ENCODE measurements around the gene PRICKLE3. TPM values are rescaled to one million over a fixed set of nuclear protein-coding genes. Genes with fewer than 3 reads are reported as not detected.

PRICKLE3 gene
- total RNA-seq, 2 donors from 2014 or later = 22.8 to 27.3 TPM

DNA sequence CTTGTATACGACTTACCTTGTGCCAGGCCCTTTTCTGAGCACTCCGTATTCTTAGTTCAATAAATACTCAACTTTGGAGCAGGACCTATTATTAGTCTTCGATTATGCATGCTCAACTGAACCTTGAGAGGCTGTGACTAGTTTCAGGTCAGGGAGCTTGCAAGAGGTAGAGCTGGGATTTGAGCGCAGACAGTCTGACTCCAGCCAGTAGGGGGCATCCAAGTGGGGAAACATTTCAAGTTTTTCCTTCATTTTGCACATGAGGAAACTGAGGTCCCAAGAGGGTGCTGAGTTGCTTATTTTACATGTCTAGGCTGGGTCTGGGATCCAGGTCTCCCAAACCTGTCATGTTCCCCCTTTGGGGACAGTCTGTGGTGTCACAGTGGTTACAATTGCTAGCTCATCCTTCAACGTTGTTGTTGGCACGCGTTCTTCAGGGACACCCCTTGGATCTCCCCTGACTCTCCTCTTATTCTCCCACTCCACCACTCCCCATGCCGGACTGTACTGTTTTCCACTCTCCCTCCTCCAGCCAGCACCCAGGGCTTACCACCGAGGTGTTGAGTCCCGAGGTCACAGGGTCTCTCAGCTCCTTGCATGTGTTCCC, 6.7 kb upstream of the PRICKLE3 start:
- Mint-ChIP-seq H3K36me3 (peaks cover 0 to 10% of the 10 kb centered on the region in 2 donors), H3K27ac (peak overlapping the region; percentile 32 to 82), H3K9me3 (no peaks in the 10 kb centered on the region)
- peak in 1 of 2 donors; percentile 39 for DNase-seq (ENCODE audit: low spot score in 2 of 2)
- no peak for ATAC-seq

DNA sequence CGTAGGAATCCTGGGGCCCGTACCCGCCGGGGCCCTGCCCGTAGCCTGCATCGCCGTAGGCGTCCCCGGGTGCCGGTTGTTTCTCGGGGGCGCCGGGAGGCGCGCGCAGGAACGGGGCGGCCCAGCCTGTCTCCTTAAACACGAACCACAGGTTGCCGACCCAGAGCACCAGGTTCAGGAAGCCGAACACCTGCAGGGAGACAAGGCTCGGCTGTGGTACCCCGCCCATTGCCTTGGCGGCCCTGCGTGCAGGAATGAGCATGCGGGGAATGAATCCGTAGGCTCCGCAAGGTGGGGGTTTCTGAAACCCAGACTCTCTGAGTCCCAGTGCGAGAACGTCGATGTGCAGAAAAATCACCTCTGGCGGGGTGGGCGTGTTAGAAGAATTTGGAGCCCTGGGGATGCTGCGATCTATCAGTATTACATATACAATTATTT, 5.4 kb upstream of the PRICKLE3 start:
- no peaks in the 10 kb centered on the region for H3K9me3 Mint-ChIP-seq
- ATAC-seq (peak; percentile 1 to 11), DNase-seq (ENCODE audit: low spot score in 2 of 2) (peak in 1 of 2 donors; percentile 30)
- peak overlapping the region in 1 of 2 donors; percentile 97 for H3K27ac Mint-ChIP-seq
- H3K36me3 Mint-ChIP-seq = peaks cover 0 to 10% of the 10 kb centered on the region in 2 donors

GRCh38 chrX:49190821-49191573, 4.8 kb upstream of the PRICKLE3 start:
- no peaks in the 10 kb centered on the region for H3K9me3 Mint-ChIP-seq
- peaks cover 0 to 10% of the 10 kb centered on the region in 2 donors for H3K36me3 Mint-ChIP-seq
- ATAC-seq = peak; percentile 87 to 91
- peak; percentile 71 to 91 for DNase-seq (ENCODE audit: low spot score in 2 of 2)
- peak overlapping the region; percentile 86 to 97 for H3K27ac Mint-ChIP-seq

DNA sequence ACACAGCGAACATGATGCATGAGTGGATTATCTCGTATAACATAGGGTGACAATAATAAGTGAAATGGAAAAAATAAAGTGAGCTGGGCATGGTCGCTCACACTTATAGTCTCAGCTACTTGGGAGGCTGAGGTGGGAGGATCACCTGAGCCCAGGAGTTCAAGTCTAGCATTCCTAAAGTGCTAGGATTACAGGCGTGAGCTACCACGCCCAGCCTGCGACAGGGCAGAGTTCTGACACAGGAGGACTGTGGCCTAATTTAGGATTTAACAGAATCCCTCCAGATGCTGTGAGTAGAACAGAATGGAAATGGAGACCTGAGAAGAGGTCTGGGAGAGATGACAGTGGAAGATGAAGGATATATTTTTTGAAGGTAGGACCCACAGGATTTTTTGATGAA, 3.4 kb upstream of the PRICKLE3 start:
- peaks cover 0 to 10% of the 10 kb centered on the region in 2 donors for H3K36me3 Mint-ChIP-seq
- H3K9me3 Mint-ChIP-seq = no peaks in the 10 kb centered on the region
- ATAC-seq (no peak), DNase-seq (ENCODE audit: low spot score in 2 of 2) (no peak)
- H3K27ac Mint-ChIP-seq = peak overlapping the region in 1 of 2 donors; percentile 97

DNA sequence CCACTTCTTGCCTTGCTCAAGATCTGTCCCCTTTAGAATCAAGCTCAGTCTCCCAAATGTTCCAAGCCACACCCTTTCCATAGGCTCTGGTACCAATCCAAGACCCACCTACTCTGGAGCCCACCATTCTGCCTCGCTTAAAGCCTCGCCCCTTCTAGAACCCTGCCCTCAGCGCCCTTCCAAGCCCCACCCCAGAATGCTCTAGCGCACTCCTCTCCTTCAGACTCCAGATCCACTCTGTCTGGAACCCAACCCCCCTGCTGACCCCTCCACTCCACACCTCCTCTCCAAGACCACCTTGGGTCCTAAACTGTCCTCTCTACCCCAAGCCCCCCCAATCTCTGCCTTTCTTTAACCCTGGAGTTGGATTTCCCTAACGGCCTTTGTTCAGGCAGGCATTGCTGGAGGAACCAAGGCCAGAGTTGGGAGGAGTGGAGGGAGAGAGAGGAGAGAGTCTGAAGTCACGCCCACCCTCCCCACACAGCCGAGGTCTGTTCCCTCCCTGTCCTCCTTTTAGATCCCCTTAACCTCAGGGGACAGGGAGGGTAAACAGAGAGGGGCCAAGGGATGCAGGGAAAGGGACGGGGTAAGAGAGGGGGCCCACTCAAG, 2.4 kb upstream of the PRICKLE3 start:
- H3K36me3 Mint-ChIP-seq = peaks cover 0 to 10% of the 10 kb centered on the region in 2 donors
- ATAC-seq (no peak), DNase-seq (ENCODE audit: low spot score in 2 of 2) (no peak)
- no peaks in the 10 kb centered on the region for H3K9me3 Mint-ChIP-seq
- H3K27ac Mint-ChIP-seq = no peak overlapping the region

GRCh38 chrX:49187526-49187925, 1.4 kb upstream of the PRICKLE3 start:
- Mint-ChIP-seq H3K9me3 (no peaks in the 10 kb centered on the region), H3K27ac (peak overlapping the region in 1 of 2 donors; percentile 50), H3K36me3 (peaks cover 0 to 10% of the 10 kb centered on the region in 2 donors)
- DNase-seq (ENCODE audit: low spot score in 2 of 2) (no peak), ATAC-seq (no peak)

DNA sequence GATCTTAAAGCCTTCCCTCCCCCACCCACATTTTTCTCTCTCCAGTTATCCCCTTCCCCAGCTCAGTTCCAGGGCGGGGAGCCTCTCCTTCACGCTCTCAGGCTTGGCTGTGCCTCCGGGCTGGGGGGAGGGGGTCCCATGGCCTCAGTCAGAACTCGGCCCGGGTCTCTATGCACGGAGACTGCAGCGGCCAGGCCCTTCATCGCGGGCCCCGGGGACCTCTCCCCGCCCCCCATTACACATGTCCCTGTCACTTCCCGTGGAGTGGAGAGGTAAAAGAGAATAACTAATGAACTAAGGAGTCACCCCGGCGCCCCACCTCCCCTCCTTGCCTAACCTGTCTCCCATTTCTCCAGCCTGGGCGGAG, 838 bp upstream of the PRICKLE3 start:
- no peaks in the 10 kb centered on the region for H3K9me3 Mint-ChIP-seq
- peaks cover 0 to 10% of the 10 kb centered on the region in 2 donors for H3K36me3 Mint-ChIP-seq
- DNase-seq (ENCODE audit: low spot score in 2 of 2) (no peak), ATAC-seq (no peak)
- H3K27ac Mint-ChIP-seq = peak overlapping the region in 1 of 2 donors; percentile 50

- Mint-ChIP-seq H3K27ac (peak overlapping the region; percentile 82 to 89), H3K36me3 (peaks cover 3 to 8% of the 10 kb centered on the region in 2 donors), H3K9me3 (no peaks in the 10 kb centered on the region)
- peak; percentile 31 to 64 for DNase-seq (ENCODE audit: low spot score in 2 of 2)
- ATAC-seq = peak; percentile 58 to 65
Measured at GRCh38 chrX:49184294-49185281, 1.6 kb downstream of the PRICKLE3 start.

GRCh38 chrX:49183701-49184281, 2.4 kb downstream of the PRICKLE3 start:
- peaks cover 0 to 8% of the 10 kb centered on the region in 2 donors for H3K36me3 Mint-ChIP-seq
- H3K27ac Mint-ChIP-seq = peak overlapping the region in 1 of 2 donors; percentile 82
- ATAC-seq (peak in 1 of 2 donors; percentile 1), DNase-seq (ENCODE audit: low spot score in 2 of 2) (no peak)
- H3K9me3 Mint-ChIP-seq = no peaks in the 10 kb centered on the region

DNA sequence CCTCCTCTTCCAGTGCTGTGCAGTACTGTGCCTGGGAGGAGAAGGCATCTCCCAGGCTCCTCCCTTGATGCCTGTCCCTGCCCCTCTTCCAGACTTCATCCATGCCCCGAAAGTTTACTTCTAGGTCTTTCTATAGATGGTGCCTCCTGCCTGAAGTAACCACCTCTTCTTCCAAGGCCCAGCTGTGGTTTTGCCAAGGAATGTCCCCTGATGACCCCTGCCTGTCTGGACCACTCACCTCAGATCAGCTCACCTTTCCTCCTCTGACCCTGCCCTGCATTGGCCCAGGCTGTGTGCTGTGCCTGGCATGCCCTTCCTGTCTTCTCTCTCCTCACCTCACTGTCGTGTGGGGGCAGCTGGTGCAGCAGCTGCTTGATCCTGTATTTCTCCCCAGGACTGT, 6.8 kb downstream of the PRICKLE3 start:
- peak overlapping the region; percentile 67 to 72 for H3K27ac Mint-ChIP-seq
- peaks cover 0 to 13% of the 10 kb centered on the region in 2 donors for H3K36me3 Mint-ChIP-seq
- no peaks in the 10 kb centered on the region for H3K9me3 Mint-ChIP-seq
- ATAC-seq (no peak), DNase-seq (ENCODE audit: low spot score in 2 of 2) (no peak)

DNA sequence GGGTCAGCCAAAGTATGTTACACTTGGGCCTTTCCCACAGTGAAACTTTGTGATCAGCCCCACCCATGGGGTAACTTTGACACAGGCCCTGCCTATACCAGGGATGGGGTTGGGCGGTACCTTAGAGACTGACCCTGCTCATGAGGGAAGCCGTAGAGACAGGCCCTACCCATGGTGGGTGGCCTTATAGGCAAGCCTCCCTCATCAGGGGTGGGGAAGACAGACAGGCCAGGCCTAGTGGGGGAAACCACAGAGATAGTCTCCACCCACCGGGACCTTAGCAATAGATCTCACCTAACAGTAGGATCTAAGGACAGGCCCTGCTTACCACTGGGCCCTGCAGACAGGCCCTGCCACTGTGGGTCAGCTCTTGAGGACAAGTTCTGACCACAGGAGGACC, 7.6 kb downstream of the PRICKLE3 start:
- H3K27ac Mint-ChIP-seq = no peak overlapping the region
- peaks cover 0 to 17% of the 10 kb centered on the region in 2 donors for H3K36me3 Mint-ChIP-seq
- no peak for ATAC-seq
- DNase-seq (ENCODE audit: low spot score in 2 of 2) = no peak
- H3K9me3 Mint-ChIP-seq = no peaks in the 10 kb centered on the region

DNA sequence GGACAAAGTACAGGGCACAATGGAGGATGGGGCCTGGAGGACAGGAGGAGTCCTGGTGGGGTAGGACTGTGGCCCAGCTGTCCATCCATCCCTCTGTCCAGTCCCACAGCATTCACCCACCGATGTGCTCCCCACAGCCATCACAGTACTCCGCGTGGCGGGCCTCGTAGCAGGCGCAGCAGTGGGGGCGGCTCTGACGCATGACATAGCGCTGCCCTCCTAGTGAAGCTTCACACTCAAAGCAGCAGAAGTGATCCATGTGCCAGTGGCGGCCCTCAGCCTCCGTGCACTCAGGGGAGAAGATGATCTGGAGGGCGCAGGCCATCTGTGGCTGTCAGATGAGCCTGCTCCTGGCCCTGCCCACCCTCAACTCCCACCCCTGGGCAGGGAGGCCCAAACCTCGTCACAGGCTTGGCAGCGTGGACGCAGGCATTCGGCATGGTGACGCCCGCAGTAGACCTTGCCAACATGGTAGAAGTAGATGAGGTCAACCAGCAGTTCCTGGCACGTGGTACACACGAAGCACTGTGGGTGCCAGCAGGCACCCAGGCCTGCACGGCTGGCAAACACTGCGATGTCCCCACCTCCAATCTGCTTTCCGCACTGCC, 8.2 kb downstream of the PRICKLE3 start:
- ATAC-seq (peak; percentile 4 to 18), DNase-seq (ENCODE audit: low spot score in 2 of 2) (no peak)
- peaks cover 6 to 21% of the 10 kb centered on the region in 2 donors for H3K36me3 Mint-ChIP-seq
- H3K27ac Mint-ChIP-seq = peak overlapping the region; percentile 68
- no peaks in the 10 kb centered on the region for H3K9me3 Mint-ChIP-seq

- DNase-seq (ENCODE audit: low spot score in 2 of 2) = no peak
- peak overlapping the region; percentile 68 for H3K27ac Mint-ChIP-seq
- peaks cover 11 to 27% of the 10 kb centered on the region in 2 donors for H3K36me3 Mint-ChIP-seq
- ATAC-seq = peak; percentile 25 to 47
- H3K9me3 Mint-ChIP-seq = no peaks in the 10 kb centered on the region
Measured at GRCh38 chrX:49177338-49177833, 8.8 kb downstream of the PRICKLE3 start.

GRCh38 chrX:49176421-49177326, 9.5 kb downstream of the PRICKLE3 start:
- Mint-ChIP-seq H3K27ac (peak overlapping the region in 1 of 2 donors; percentile 87), H3K9me3 (no peaks in the 10 kb centered on the region), H3K36me3 (peaks cover 16 to 27% of the 10 kb centered on the region in 2 donors)
- no peak for DNase-seq (ENCODE audit: low spot score in 2 of 2)
- ATAC-seq = no peak

Measured in activated naive CD4-positive, alpha-beta T cell treated with anti-CD3 and anti-CD28 coated beads, Interleukin-2, amount 50 U/mL, for 72 hours (primary cell).